ENCODE results near the gene GRIN2A.
"Not testable (repeated sequence)": the region's sequence is repeated elsewhere in the genome, so short reads cannot be mapped to it uniquely, and the experiment has no call there.

Gene GRIN2A

GRCh38 chr16:9907752-9908151 is 274.5 kb downstream of the GRIN2A start:
- DNase-seq: no peak

GRCh38 chr16:9906218-9906617 is 276.0 kb downstream of the GRIN2A start:
- DNase-seq: no peak

GRCh38 chr16:9904526-9904925 is 277.7 kb downstream of the GRIN2A start:
- DNase-seq: no peak

DNA sequence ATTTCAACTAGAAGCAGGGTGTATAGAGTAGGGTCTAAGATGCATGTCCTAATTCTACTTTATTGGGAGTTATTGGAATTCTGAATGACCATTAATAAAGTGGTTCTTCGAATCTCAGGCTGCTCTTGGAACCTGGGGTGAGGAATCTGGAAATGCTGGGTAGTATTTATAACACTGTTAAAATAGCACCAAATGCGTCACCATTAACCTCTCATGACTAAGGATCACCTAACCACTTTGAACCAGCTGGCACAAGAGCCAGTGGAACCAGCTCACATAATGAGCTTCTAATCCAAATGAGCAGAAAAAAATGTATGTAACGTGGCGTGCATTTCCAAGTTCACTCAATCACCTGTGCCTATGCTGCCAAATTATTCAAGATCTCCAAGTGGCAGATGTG is 281.7 kb downstream of the GRIN2A start:
- DNase-seq: no peak

GRCh38 chr16:9898555-9898954 is 283.7 kb downstream of the GRIN2A start:
- DNase-seq: no peak

DNA sequence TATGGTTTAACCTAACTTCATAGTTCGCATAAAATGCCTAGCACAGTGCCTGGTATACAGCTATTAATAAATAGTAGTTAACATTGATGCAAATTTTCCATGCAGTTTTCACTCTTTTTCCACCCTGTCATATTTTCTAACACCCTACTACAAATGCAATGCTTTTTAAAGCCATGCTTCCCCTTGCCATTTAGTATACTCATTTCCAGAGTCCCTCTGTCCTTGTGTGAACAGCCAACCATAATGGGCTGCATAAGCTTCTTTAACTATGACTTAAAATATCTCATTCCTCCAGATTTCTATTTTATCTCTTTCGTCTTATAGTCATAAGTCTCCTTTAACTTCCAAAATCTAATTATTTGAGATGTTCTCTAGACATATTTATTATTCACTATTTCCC is 284.1 kb downstream of the GRIN2A start:
- DNase-seq: no peak

- DNase-seq: no peak
Observed at GRCh38 chr16:9895817-9896216, 286.4 kb downstream of the GRIN2A start.

DNA sequence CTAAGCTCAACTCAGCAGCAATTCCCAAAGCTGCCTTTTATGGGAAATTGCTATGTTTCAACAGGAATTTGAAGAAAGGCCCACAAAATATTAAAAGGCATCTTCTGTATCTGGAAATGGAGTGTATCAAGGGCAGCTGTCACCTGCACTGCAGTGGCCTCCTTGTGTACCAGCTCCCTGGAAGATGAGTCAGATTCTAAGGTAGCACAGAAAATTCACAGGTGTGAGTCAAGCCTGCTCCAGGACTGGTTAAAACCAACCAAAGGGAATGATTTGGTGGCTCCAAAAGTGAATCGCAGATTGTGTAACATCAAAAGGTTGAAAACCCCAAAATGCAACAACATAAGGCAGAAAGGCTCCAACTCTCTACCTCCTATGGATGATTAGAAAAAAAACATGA is 296.4 kb downstream of the GRIN2A start:
- DNase-seq: no peak

DNA sequence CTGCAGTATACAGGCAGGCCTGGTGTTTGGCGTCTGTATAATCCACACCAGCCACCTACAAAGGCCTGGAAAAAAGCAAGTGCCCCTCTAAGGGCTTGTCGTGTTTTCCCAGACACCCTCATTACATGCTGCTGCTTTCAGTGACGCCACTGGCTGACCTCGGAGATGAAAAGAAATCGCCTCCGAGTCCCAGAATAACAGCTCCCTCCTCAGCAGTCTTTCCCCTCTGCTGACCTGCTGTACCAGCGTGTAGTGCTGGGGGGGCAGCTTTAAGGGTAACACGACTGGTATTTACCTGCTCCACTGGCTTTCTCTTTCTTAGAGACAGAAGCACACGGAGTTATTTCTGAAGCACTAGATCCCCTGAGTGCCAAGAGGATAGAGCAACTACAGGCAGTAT is 296.8 kb downstream of the GRIN2A start:
- no peak for DNase-seq

DNA sequence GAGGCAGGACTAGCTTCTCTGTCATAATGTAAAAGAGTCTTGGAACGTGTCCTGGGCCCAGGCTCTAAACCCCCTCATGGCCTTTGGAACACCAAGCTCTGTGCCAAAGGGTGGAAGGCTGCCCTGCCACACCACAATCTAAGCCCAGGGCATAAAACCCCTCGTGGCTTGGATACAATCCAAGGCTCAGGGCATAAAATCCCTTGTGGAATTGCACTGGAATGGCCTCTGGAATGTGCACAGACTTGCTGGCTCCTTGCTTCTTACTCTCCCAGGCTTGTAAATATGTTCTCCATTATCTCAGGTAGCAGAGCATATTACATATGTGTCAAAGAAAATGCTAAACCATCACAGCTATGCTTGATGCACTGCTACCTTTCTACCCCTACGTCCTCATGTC is 306.2 kb downstream of the GRIN2A start:
- DNase-seq: not testable (repeated sequence)

DNA sequence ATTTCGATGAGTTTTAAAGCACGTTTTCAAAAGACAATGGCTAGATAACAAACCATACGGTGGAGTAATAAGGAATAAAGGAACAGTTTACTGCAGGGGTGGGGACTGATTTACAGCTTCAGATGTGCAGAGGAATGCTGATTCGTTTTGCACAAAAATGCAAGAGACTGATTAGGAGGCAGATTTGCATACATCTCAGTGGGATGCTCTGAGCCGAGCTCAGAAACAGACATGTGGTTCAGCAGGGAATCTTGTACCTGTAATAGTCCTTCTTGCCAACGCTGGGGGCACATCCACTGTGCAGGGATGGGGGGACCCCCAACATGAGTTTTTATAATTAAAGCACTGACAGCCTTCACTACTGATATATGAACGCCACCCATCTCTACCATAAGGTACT is 308.0 kb downstream of the GRIN2A start:
- DNase-seq: no peak

- no peak for DNase-seq
Observed at GRCh38 chr16:9870962-9871361, 311.3 kb downstream of the GRIN2A start.

DNA sequence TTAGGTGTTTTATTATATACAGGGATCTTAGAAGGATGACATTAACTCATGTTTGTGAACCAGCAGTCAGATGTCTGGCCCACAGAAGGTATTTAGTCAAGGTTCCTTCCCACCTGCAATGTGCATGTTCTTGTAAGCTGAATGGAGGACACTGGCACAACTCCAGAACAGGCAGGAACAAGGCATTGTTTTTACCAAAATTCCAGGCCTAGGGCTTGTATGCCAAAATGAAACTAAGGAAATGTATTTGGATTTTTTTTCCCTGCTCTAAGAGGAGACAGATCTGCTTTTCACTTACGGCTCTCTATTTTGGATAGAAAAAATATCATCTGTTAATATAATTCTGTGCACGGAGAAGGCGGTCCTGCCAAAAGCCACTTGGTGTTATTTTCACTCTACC is 312.5 kb downstream of the GRIN2A start:
- DNase-seq: no peak

GRCh38 chr16:9868606-9869149 is 313.6 kb downstream of the GRIN2A start:
- DNase-seq: no peak

- DNase-seq: no peak
Observed at GRCh38 chr16:9867176-9867575, 315.1 kb downstream of the GRIN2A start.

DNA sequence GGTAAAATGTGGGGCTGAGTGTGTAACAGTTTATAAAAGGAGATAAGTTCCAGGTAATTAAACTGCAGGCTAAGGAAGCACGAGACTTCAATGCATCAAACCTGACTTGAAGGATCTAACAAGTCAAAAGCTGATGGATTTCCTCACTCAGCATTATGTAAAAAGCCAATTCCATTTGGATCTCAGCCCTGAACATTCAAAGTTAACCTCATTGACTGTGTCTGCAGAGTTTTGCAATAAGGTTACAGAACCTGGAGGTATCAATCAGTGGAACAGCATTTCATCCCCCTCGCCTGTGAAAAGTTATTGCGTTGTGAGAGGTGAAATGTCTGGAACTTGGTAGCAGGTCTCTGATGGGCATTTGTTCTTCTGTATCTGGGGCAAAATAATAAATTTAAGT is 317.8 kb downstream of the GRIN2A start:
- no peak for DNase-seq

GRCh38 chr16:9862327-9862726 is 319.9 kb downstream of the GRIN2A start:
- no peak for DNase-seq

GRCh38 chr16:9860876-9861275 is 321.4 kb downstream of the GRIN2A start:
- DNase-seq: no peak

DNA sequence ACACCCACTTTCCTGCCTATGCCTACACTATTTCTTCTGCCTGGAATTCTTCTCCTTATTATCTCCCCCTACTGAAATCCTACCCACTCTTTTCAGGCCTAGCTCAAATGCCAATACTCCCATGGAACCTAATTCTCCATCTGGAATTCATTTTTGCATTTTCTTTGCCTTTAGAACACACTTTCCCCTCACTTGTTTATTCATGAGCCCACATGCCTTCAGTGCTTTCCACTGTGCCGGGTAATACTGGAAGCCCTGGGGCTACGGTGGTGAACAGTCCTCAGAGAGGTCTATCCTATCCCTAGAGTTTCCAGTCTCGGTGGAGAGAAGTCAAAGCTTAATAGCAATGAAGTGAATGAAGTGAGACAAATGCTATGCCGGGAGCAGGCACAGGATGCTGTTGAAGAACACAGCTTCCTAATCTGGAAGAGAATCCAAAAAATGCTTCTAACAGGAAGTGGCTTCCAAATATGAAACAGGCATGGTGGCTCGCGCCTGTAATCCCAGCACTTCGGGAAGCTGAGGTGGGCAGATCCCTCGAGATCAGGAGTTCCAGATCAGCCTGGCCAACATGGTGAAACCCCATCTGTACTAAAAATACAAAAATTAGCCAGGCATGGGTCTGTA is 322.4 kb downstream of the GRIN2A start:
- DNase-seq: no peak

DNA sequence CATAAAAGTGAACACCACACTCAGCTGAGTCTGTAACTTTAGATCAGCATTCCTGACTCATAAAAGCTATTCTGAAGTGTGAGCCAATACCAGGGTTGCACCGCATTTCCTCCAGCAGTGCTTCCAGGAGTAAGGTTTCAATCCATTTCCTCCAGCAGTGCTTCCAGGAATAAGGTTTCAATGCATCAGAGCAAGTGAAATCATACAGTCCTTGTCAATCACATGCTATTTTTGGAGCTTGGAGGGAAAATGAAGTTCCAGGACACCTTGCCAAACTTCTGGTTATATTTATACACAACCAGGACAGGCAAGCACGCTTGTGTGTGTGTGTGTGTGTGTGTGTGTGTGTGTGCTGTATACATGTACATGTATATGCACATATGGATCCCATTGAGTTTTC is 327.6 kb downstream of the GRIN2A start:
- DNase-seq: no peak

- DNase-seq: no peak
Observed at GRCh38 chr16:9852003-9852402, 330.2 kb downstream of the GRIN2A start.

DNA sequence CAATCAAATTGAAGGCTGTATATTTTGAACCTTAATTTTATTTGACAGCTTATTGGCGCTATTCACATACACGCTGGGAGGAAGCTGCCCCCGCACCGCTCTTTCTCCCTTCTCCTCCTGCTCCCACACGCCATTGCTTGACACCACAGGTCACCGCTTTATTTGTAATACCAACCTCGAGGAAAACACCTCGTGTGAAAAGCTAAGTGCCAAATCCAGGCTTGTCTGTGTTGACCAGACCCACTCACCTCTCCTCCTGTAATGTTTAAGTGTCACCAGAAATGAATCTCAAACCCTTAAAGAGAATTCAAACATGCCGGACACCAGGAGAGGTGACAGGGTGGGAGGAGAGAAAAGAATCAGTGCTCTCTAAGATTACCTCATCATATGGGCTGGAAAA is 331.4 kb downstream of the GRIN2A start:
- DNase-seq: no peak

GRCh38 chr16:9849697-9850245 is 332.5 kb downstream of the GRIN2A start:
- no peak for DNase-seq

GRCh38 chr16:9847146-9847545 is 335.1 kb downstream of the GRIN2A start:
- DNase-seq: no peak

Data from CD4-positive, alpha-beta T cell treated with Interleukin-4 for 1 hour (primary cell).